NCI-H1417 (cell line): ENCODE measurements around the gene CFAP92.
A peak's percentile ranks its signal among the peaks of the same experiment; 100 is the strongest.

Experiments used
- DNase-seq, 3 experiments: peaks; one replicate each; lab custom pipeline; 2025; lab: John Stamatoyannopoulos, UW

The CFAP92 gene

DNA sequence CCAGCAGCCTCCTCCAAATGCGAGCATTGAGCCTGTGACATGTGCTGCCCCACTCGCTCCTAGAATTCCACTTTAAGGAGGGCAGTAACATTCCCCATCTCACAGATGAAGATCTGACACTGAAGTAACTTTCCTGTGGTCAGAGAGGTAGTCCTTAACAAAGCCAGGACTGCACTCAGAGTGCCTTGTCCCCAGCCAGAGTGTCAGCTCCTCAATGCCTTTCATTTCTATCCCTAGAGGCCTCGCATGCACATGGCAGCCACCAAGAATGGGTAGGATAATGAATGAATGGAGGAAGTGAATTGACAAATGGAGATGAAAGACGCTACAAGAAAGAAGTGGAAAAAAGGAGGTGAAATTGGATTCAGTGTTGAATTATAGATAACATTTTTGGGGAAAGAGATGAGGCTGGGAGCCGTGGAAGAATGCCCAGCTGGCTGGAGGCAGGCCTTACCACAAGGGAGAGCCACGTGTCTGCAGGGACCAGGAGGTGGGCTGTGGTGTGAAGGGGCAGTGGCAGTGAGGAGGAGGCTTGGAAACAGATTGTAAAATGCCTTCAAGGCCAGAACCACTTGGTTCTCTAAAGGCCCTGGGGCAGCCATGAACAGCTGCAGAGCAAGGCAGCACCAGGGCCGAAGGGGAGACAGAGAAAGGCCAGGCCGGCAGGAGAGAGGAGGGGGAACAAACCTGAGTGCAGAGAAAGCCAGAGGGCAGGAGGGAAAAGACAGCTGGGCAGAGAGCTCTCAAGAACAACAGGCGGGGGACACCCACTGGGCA is 10.4 kb downstream of the CFAP92 start:
- DNase-seq = peak in 2 of 3 experiments; percentile 31 to 66

DNA sequence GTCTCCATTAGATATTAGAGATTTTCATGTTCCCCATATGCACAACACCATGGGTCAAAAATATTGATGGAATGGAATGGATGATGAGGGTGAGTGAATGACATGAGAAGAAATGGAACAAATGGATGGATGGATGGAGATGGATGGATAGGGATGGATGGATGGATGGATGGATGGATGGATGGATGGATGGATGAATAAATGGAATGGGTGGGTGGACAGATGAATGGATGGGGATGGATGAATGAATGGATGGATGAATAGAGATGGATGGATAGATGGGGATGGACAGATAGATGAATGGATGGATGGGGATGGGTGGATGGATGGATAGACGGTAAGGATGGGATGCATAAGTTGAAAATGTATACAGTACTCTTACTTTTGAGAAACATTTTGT is 18.6 kb downstream of the CFAP92 start:
- DNase-seq = no peak

DNA sequence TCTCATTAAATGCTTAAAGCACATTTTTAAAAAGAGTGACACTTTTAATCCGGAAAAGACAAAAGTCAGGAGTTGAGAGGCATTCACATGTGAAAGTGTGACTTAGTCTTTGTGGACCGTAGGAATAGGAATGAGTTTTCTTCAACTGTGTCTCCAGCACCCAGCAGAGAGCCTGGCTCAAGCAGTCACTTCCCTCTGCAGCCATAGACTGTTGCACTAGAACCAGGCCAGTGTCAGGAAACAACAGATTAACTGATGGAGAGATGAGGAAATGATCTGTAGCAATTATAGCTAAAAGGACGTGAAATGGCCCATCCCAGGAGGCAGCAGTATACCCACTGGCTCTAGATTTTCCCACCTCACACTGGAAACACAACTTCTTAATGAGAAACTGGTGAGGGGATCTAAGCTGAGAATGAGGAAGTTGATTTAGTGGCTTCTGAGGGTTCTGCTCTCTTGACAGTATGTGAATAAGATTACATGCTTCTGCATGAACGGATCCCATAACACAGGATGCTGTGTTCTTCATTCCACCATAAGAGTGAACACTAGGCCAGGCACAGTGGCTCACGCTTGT is 19.8 kb downstream of the CFAP92 start:
- DNase-seq = no peak

DNA sequence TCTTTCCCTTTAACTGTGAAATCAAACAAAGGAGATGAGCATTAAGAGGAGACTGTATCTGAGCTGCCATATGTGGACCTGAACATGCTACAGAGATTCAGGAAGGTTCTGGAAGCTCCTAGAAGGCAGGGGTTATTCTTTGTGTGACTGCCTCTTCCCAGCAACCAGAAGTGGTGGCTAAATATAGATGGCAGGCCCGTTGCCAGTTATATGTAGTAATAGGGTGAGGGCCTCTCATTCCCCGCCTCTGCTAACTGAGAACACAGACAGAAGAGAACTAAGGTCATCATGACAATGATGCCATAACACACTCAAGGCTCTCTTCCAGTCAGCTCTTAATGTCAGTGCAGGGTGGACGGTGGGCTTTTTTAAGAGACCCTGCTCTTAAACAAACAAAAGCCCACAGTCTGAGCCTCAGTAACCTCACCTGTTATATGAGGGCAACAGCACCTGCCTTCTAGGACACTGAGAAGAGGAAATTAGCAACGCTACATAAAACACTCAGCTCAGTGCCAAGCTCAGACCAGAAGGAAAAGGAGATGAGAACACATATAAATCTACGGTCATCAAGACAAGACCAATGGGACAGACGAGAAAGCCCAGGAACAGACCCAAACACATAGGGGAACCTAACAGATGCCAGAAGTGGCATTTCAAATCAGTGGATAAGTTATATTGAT is 22.3 kb downstream of the CFAP92 start:
- DNase-seq = peak in 2 of 3 experiments; percentile 3 to 55

DNA sequence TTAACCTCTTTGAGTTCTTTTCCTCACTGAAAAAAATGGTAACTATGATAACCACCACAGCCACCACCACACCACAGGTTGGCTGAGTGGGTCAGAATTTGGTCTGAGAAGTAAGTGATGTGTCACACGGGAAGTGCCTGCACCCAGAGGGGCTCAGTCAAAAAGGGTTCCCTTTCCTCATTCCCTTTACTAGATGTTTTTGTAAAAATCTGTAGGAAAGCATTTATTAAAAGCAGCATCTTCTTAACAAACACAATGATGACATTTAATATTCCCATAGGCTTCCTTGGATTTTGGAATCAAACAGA is 23.2 kb downstream of the CFAP92 start:
- DNase-seq = no peak

DNA sequence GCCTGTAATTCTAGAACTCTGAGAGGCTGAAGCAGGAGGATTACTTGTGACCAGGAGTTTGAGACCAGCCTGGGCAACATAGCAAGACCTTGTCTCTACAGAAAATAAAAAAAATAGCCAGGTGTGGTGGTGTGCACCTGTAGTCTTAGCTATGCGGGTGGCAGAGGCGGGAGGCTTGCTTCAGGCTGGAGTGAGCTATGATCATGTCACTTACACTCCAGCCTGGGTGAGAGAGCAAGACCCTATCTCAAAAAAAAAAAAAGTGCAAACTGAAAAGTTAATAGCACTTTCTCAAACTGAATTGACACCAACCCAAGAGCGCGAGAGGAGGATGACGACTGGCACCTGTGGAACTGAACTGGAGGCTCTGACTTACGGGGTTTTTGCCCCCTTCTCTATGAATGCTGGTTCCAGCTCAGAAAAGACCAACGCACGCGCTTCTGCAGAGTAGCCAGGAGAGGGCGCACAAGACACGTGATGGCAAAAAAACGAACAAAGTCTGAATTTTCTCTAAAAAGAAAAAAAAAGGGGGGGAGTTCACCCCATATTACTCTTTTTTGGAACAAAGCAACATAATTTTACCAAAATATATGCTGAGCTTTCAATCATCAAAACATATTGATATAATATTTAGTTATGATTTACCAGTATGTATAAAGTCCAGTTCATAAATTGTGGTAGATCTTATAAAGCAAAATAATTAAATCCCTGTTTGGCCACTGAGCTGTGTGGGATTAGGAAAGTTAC is 23.7 kb downstream of the CFAP92 start:
- DNase-seq = peak; percentile 45 to 79 (median 53)

DNA sequence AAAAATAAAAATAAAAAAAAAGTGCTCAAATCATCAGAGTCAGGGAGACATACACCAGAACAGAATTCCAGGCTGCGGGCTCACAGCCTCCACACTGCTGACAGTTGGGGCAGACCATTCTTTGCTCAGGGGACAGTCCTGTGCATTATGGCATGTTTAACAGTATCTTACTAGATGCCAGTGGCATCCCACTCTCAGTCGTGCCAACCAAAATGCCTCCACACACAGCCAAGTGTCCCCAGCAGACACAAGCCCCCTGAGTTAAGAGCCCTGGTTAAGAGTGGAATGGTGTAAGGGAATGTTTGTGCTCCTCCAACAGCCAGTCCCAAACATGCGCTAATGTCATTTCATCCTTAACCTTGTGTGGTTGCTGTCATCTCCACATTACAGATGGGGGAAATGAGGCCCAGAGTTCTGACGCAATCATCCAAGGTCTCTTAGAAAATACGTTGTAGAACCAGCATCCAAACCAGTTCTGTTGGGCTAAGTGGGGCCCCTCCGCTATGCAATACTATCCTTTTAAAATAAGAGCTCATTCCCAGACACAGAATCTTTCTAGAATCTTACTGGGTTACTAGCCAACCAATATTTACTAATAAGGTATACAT is 26.0 kb downstream of the CFAP92 start:
- no peak for DNase-seq

DNA sequence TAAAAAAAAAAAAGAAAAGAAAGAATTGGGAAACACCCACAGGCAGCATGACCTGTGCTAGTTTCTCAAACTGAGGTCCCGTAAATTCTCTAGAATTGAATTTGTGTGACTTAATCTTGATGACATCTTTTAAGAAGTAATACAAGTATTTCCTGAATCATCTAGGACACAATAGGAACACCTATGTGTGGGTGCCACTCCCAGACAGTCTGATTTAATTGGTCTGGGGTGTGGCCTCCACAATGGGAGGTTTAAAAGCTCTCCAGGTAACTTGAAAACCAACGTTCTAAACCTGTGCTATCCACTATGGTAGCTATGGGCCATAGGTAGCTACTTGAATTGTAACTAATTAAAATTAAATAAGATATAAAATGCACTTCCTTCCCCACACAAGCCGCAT is 28.1 kb downstream of the CFAP92 start:
- no peak for DNase-seq

DNA sequence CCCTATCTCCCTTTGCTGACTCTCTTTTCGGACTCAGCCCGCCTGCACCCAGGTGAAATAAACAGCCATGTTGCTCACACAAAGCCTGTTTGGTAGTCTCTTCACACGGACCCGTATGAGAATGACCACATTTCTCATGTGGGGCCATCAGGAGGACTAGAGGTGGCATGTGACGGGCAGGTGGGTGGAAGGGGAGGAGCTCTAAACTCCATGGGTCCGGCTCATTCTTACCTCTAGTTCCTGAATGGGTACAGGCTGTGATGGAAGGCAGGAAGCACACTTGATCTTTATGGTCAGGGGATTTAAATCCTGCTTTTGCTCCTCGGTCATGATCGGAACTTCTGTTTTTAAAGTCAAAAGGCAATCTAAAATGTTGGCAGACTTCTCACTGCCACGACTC is 28.6 kb downstream of the CFAP92 start:
- DNase-seq = no peak

DNA sequence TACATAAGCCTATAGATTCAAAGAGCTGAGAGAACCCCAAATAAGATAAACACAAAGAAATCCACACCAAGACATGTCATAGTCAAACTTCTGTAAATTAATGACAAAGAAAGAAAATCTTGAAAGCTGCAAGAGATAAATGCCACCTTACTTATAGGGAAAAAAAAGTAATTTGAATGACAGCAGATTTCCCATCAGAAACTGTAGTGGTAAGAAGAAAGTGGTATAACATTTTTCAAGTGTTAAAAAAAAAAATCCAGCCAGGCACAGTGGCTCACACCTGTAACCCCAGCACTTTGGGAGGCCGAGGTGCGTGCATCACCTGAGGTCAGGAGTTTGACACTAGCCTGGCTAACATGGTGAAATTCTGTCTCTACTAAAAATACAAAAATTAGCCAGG is 37.4 kb downstream of the CFAP92 start:
- DNase-seq = no peak

DNA sequence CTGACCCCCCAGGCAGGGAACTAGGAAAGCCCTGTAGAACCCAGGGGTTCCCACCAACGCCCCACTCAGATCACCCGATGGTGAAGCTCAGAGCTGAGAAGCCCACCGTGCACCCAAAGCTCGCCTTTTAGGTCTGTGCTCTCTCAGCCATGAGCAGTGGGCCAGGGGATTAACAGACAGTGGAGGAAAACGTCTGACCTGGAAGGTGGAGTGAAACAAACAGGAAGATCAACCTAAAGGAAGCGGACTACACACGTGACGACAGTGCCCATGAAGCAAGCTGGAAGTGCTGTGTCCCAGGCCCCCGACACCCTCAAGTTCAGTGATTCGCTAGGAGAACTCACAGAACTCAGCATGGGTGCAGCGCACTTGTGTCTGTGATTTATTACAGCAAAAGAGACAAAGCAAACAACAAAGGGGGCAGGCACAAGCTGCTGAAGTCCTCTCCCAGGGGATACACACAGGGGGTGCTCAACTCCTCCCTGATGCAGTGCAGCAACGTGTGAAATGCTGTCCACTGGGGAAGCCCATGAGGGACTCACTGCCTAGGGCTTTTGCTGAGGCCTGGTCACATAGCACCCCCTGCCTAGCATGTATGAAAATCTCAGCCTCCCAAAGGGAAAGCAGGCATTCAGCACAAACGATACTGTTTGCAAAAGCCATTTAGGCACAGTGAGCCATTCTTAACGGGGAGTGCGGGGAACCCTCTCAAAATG is 43.5 kb downstream of the CFAP92 start:
- DNase-seq = peak; percentile 18 to 94 (median 83)

DNA sequence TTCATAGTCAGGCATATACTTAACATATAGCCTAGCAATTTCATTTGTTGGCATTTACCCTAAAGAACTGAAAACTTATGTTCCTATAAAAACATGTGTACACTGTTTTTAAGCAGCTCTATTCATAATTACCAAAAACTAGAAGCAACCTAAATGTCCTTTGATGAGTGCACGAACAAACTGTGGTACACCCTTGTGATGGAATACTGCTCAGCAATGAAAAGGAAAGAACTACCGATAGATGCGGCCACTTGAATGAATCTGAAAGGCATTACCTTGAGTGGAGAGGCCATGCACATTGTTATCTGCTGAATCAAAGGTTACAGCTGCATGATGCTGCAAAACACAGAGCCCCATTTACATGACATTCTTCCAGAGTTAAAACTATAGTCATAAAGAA is 44.7 kb downstream of the CFAP92 start:
- DNase-seq = no peak

DNA sequence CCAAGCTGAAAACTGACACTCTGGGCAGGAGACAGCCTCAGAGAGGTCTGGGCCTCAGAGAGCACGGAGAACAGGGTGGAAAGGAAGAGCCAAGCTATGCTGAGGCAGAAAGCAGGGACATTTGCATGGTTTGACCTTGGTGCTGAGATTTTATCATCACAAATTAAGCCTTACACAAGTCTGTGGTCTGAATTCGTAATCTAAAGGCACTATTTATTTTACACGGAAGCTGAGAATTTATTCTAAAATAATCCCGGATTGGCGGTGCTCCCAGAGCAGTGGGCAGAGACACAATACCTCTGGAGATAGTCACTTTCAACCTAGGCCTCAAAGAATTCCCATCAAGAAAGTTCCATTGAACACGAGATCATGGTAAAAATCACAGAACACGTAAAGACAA is 47.5 kb downstream of the CFAP92 start:
- DNase-seq = no peak

DNA sequence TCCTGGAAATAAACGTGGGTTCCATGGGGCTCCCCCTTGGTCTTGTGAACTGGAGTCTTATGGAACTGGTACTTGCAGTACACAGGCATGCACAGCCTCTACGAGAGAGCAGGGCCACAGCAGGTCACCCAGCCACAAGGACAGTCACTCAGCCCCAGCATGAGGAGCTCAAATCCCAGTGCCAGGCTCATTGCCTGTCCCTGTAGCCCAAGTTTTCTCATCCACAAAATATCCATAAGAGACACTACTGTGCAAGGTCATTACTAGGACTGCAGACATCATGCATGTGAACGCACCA is 48.0 kb downstream of the CFAP92 start:
- no peak for DNase-seq

DNA sequence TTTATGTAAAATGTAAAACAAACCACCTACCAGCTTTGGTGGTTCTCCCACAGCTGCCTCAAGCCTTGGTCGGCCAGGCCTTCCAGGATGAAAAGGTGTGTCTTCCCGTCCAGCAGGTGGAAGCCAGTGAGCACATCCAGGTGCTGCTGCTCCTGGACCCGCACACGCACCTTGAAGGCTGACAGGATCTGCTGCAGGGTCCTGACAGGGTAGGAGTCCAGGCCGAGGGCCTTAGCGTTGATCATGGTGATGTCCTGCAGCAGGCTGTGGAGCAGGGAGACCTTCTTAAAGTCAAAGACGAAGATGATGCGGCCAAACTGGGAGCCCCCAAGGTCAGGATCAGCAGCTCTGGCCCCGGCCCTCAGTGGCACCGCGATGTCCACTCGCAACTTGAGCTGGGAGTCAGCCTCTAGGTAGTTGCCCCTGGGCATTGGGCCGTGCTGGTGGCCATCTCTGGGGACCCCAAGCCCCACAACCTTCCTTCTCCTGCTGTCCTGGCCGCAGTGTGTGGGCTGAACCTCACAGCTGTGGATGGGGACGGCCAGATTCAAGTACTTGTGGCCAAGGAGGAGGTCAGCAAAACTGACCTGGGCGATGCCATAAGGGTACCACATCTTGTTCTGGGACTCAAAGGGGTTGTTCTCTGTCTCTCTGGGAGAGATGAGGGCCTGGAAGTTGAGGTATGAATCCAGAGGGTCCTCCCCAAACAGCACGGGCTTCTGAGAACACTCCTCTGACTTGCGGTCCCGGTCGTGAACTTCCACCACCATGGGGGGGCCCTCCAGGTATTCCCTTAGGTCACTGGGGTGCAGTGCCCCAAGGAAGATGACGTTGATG is 48.6 kb downstream of the CFAP92 start:
- DNase-seq = no peak

DNA sequence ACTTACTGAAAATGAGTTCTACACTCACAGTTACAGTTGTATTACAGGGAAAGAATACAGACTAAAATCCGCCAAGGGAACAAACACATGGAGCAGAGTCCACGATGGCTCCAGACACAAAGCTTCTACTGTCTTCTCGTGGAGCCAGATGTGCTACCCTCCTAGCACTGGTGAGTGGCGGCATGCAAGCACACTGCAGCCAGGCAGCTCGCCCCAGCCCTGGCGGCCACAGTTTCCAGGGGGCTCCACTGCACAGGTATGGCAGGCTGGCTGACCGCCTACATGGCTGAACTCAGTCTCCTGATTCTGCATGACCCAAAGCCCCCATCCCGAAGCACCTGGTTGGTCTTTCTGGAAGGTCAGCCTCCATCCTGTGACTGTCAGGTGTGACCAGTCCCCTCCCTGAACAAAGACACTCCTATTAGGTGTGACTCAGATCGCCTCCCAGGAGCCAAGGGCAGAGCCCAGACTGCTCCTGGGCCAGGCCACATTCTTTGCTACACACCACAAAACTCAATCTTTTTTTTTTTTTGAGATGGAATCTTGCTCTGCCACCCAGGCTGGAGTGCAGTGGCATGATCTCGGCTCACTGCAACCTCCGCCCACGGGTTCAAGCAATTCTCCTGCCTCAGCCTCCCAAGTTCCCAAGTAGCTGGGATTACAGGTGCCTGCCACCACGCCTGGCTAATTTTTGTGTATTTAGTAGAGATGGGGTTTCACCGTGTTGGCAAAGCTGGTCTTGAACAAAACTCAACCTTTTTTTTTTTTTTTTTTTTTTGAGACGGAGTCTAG is 51.5 kb downstream of the CFAP92 start:
- DNase-seq = no peak

DNA sequence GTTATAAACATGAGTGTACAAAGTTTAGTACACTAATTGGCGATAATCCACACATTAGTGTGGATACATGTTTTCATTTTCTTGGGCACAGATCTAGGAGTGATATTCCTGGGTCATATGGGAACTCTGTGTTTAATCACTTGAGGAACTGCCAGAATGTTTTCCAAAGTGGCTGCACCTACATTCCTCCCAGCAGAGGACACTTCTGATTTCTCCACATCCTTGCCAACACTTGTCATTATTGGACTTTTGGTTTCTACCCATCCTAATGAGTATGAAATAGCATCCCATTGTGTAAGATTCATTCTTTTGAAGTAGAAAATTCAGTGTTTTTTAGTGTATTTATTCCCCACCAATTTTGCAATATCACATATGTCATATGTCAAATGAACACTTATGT is 53.6 kb downstream of the CFAP92 start:
- DNase-seq = no peak

DNA sequence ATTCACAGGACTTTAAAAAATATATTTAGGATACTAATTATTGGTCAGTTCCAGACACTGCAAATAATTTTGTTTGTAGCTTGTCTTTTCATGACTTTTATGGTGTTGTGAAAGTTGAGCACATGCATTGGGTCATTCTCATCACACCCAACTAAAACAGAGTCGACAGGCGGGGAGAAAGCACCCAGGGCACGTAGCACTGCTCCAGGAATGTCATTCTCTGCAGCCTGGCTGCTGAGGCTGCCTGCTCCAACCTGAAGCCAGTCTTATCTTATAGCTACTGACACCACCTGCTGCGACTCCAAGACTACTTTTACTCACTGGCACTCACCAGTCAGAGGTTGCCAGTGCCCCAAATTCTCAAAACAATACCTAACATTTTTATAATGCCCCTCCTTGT is 57.5 kb downstream of the CFAP92 start:
- DNase-seq = no peak

DNA sequence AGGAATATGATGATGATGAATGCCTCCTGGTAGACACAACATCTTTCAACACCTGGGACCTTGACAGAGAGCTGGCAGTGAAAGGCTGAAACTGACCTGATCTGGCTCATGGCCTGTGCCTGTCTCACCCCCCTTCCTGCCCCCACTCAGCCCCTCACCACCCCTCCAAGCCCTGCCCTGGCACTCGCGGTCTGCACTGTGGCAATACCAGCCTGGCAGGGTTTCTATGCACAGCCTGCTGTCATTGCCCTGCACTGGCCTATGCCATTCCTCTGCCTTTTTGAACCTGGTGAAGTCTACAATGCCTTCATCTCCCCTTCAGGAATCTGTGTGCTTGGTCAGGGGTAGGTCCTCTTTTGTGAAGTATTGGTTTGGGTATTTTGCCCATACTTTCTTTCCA is 58.0 kb downstream of the CFAP92 start:
- no peak for DNase-seq

DNA sequence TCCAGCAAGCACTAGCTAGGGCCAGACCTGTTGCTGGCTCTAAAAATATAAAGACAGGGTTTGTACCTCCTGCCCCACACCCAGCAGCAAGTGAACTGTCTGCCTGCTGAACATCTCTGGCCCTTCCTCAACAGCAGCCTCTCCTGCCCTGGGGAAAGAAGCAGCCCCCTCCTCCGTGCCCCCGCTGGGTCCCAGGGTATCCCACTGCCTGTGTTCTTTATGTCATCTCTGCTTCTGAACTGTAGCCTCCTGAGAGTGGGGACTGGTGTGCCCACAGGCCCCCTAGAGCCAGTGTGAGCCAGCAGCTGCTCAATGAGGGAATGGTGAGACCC is 60.0 kb downstream of the CFAP92 start:
- DNase-seq = no peak
